GM19467 (cell line): ENCODE data around the gene FOXM1.

Experiments used
- ATAC-seq: cut with Tn5 transposase; IDR thresholded peaks from one replicate; pipeline ENCODE4 v1.9.1; 2021; ENCODE audit warnings: mild to moderate bottlenecking, moderate library complexity; ENCODE audit not compliant: unreplicated experiment

Gene FOXM1

DNA sequence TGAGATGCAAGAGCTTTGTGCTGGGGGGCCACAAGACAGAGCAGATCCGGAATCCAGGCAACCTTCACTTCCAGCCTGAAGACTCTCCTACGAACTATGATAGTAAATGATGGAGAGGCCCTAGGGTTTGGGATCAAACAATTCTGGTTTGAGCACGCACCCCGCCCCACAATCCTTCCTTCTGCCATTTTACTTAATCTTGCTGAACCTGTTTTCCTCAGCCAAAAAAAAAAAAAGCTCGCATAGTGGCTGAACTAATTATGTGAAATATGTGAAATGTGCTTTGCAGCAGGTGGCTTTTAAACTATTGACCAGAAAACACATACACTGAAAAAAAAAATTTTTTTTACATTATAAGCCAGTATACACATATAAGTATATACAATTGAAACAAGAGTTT, 65.2 kb downstream of the FOXM1 start:
- ATAC-seq = no peak
